ENCODE data around the gene DISC1.

DNA sequence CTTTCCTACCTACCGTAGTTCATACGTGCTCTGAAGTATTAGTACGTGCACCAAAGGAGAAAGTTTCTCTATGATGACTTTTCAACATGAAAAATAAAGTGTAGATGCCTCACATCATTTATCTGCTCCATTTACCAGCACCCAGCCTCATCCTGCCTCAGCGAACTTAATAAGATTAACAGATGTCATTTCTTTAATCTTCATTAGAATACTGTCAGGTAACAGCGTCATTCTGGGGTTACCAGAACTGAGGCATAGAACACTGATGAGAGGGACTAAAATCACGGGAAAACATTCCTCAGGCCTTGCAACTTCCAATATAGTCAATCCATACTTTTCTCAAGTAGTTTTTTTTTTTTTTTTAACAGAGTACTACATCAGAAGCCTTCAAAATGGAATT is 43.2 kb upstream of the DISC1 start:
- TF ChIP-seq, protein P1, sequence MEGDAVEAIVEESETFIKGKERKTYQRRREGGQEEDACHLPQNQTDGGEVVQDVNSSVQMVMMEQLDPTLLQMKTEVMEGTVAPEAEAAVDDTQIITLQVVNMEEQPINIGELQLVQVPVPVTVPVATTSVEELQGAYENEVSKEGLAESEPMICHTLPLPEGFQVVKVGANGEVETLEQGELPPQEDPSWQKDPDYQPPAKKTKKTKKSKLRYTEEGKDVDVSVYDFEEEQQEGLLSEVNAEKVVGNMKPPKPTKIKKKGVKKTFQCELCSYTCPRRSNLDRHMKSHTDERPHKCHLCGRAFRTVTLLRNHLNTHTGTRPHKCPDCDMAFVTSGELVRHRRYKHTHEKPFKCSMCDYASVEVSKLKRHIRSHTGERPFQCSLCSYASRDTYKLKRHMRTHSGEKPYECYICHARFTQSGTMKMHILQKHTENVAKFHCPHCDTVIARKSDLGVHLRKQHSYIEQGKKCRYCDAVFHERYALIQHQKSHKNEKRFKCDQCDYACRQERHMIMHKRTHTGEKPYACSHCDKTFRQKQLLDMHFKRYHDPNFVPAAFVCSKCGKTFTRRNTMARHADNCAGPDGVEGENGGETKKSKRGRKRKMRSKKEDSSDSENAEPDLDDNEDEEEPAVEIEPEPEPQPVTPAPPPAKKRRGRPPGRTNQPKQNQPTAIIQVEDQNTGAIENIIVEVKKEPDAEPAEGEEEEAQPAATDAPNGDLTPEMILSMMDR (IDR thresholded peaks at IDR 0.05) = no peak
- no peak for TF ChIP-seq POLR2A (IDR thresholded peaks at IDR 0.05)
